Mesenchymal stem cell (in vitro differentiated cells and primary cell): ENCODE results near the gene FBXO8.
A peak's percentile ranks its signal among the peaks of the same experiment; 100 is the strongest.

Experiments
- DNase-seq: peaks from one replicate; pipeline ENCODE4 v3.0.0-alpha.2; 2013
- H2AFZ ChIP-seq: one replicate; pipeline ENCODE4 v1.6.1; 2013; ENCODE audit warnings: low read depth, mild to moderate bottlenecking, control low read depth, inconsistent platforms, low read length, moderate library complexity
- H2AK5ac ChIP-seq: 2 replicates; pipeline ENCODE4 v1.6.1; 2013; ENCODE audit warnings: low read length, moderate library complexity, mild to moderate bottlenecking, inconsistent platforms; ENCODE audit not compliant: severe bottlenecking
- H2BK120ac ChIP-seq: one replicate; pipeline ENCODE4 v1.6.1; 2013; ENCODE audit warnings: low read depth, mild to moderate bottlenecking, inconsistent platforms, low read length, moderate library complexity
- H2BK12ac ChIP-seq, 2 experiments: one replicate each; pipeline ENCODE4 v1.6.1; 2013; ENCODE audit warnings: inconsistent platforms in 2 of 2, low read length in 2 of 2, mild to moderate bottlenecking in 2 of 2, moderate library complexity in 2 of 2, control low read depth in 1 of 2
- H2BK15ac ChIP-seq: one replicate; pipeline ENCODE4 v1.6.1; 2013; ENCODE audit warnings: mild to moderate bottlenecking, low read depth, inconsistent platforms; ENCODE audit not compliant: poor library complexity, severe bottlenecking
- H2BK5ac ChIP-seq: 2 replicates; pipeline ENCODE4 v1.6.1; 2013; ENCODE audit warnings: low read depth, mild to moderate bottlenecking, low read length, control low read depth, inconsistent platforms; ENCODE audit not compliant: poor library complexity, severe bottlenecking
- H3K14ac ChIP-seq, 2 experiments: one replicate each; pipeline ENCODE4 v1.6.1; 2013; ENCODE audit warnings: inconsistent platforms in 2 of 2, low read length in 2 of 2, control low read depth in 1 of 2, mild to moderate bottlenecking in 1 of 2, moderate library complexity in 1 of 2
- H3K18ac ChIP-seq, 2 experiments: one replicate each; pipeline ENCODE4 v1.6.1; 2013; ENCODE audit warnings: inconsistent platforms in 2 of 2, low read length in 2 of 2, control low read depth in 1 of 2, low read depth in 1 of 2, mild to moderate bottlenecking in 1 of 2
- H3K23ac ChIP-seq, 2 experiments: one replicate each; pipeline ENCODE4 v1.6.1; 2013; ENCODE audit warnings: inconsistent platforms in 2 of 2, low read length in 2 of 2, mild to moderate bottlenecking in 2 of 2, moderate library complexity in 2 of 2, control low read depth in 1 of 2
- H3K27ac ChIP-seq: 2 replicates; pipeline ENCODE4 v1.5.1; 2013; ENCODE audit warnings: mild to moderate bottlenecking, moderate library complexity, low read length, control low read depth, inconsistent platforms; ENCODE audit not compliant: poor library complexity, severe bottlenecking
- H3K27me3 ChIP-seq, 2 experiments: 2 replicates each; pipeline versions ENCODE4 v1.6.1 to v1.7.0; 2013; ENCODE audit warnings: low read length in 2 of 2, mild to moderate bottlenecking in 2 of 2, moderate library complexity in 2 of 2, control low read depth in 1 of 2, inconsistent platforms in 1 of 2; ENCODE audit not compliant: control insufficient read depth in 1 of 2, insufficient read depth in 1 of 2
- H3K36me3 ChIP-seq, 2 experiments: 2 replicates each; pipeline versions ENCODE4 v1.6.1 to v1.7.0; 2013; ENCODE audit warnings: low read length in 2 of 2, control low read depth in 1 of 2, inconsistent platforms in 1 of 2, low read depth in 1 of 2, mild to moderate bottlenecking in 1 of 2; ENCODE audit not compliant: insufficient read depth in 2 of 2, control insufficient read depth in 1 of 2
- H3K4ac ChIP-seq, 2 experiments: one replicate each; pipeline ENCODE4 v1.6.1; 2013; ENCODE audit warnings: inconsistent platforms in 2 of 2, low read length in 2 of 2, mild to moderate bottlenecking in 2 of 2, moderate library complexity in 2 of 2, control low read depth in 1 of 2, low read depth in 1 of 2
- H3K4me1 ChIP-seq: 2 replicates; pipeline ENCODE4 v1.6.1; 2013; ENCODE audit warnings: low read depth, low read length, control low read depth; ENCODE audit not compliant: control insufficient read depth, insufficient read depth
- H3K4me2 ChIP-seq: 2 replicates; pipeline ENCODE4 v1.6.1; 2013; ENCODE audit warnings: low read length, mild to moderate bottlenecking, inconsistent platforms; ENCODE audit not compliant: poor library complexity, severe bottlenecking
- H3K4me3 ChIP-seq, 2 experiments: 2 replicates each; pipeline versions ENCODE4 v1.5.1 to v1.7.0; 2013; ENCODE audit warnings: low read length in 2 of 2, mild to moderate bottlenecking in 2 of 2, control low read depth in 1 of 2, low read depth in 1 of 2; ENCODE audit not compliant: insufficient read depth in 1 of 2
- H3K79me1 ChIP-seq: replicated peaks from 2 replicates; pipeline ENCODE4 v1.6.1; 2013; ENCODE audit warnings: mild to moderate bottlenecking, control low read depth, low read length, inconsistent platforms; ENCODE audit not compliant: poor library complexity, severe bottlenecking
- H3K9ac ChIP-seq: 2 replicates; pipeline ENCODE4 v1.7.0; 2013; ENCODE audit warnings: mild to moderate bottlenecking, low read length, moderate library complexity
- H3K9me3 ChIP-seq: 2 replicates; pipeline ENCODE4 v1.7.0; 2013; ENCODE audit warnings: mild to moderate bottlenecking, low read length; ENCODE audit not compliant: control insufficient read depth
- H4K8ac ChIP-seq: one replicate; pipeline ENCODE4 v1.6.1; 2013; ENCODE audit warnings: inconsistent platforms, mild to moderate bottlenecking, low read length, moderate library complexity
- H4K91ac ChIP-seq: one replicate; pipeline ENCODE4 v1.6.1; 2013; ENCODE audit warnings: mild to moderate bottlenecking, low read length, inconsistent platforms
- WGBS: methylation state at CpG from one replicate; pipeline ENCODE4 v1.1.7; 2013; ENCODE audit warnings: mixed read lengths; 5-methylcytosine and 5-hydroxymethylcytosine counted together

The FBXO8 gene

DNA sequence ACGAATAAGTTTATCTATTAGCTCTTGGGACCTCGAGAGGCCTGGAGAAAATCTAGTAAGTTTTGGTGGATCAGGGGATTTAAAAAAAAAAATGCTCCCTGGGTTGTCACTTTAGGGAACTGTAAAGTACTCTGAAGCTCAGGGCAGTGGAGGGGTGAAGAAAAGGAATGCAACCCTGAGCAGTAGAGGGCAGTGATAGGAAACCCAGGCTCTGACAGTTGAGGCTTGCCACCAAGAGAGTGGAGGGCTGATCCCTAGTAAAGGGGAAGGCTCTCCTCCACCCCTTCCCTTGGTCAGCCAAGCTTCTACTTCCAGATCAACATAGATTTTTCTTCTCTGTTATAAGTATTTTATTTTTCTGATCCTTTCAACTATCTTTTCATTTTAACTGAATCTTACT lies 73.1 kb downstream of the FBXO8 start:
- H3K79me1 ChIP-seq: no peaks in the 10 kb centered on the region
- H2BK120ac ChIP-seq: no peak overlapping the region
- H3K36me3 ChIP-seq: no peaks in the 10 kb centered on the region
- no peak overlapping the region for H3K4me2 ChIP-seq
- WGBS: 52% methylated on average over 2 of the region's 2 CpGs
- no peak overlapping the region for H3K9ac ChIP-seq
- peaks cover 22 to 38% of the 10 kb centered on the region in 2 experiments for H3K27me3 ChIP-seq
- peaks cover 10% of the 10 kb centered on the region for H3K4me1 ChIP-seq
- no peak overlapping the region for H3K23ac ChIP-seq
- H2AFZ ChIP-seq: no peak overlapping the region
- peak overlapping the region in 1 of 2 experiments; percentile 64 for H2BK12ac ChIP-seq
- no peaks in the 10 kb centered on the region for H3K9me3 ChIP-seq
- DNase-seq: no peak
- no peak overlapping the region for H3K18ac ChIP-seq
- H2BK5ac ChIP-seq: no peak overlapping the region
- no peak overlapping the region for H4K8ac ChIP-seq
- no peak overlapping the region for H3K4me3 ChIP-seq
- no peak overlapping the region for H2BK15ac ChIP-seq
- H3K27ac ChIP-seq: no peak overlapping the region
- no peak overlapping the region for H3K4ac ChIP-seq
- no peak overlapping the region for H2AK5ac ChIP-seq
- no peak overlapping the region for H4K91ac ChIP-seq
- H3K14ac ChIP-seq: no peak overlapping the region

DNA sequence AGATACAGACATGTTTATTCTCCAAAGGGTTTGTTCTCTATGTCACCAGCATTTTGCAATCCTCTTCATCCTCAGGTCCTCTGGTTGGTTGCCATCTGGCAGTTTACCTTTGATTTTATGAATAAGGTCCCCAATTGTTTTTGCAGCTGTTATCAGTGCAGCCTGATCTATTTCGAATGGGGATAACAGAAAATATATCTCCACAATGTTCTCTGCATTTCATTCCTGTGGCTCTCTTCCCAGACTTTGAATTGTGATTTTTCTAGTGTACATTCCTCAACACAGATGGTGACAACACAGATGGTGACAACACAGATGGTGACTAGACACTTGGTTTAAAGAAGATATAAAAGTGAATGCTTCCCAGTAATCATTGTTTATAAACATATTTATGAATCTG lies 74.1 kb downstream of the FBXO8 start:
- no peaks in the 10 kb centered on the region for H3K36me3 ChIP-seq

DNA sequence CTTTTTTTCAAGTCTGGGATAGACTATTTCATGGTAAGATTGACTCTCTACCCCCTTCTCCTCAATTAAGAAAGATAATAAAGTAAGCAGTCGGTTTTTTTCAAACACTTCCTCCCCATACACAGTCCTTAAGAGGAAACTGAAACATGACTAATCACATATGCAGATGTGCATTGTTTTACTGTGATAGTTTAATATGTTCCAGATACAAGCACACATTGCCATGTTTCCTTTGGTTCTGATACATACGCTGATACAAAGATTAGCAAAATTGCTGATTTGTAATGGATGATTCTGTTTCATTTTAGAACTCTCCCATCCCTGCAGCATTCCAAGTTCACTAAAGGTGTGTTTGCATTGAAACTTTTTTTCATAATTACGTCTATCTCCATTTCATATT lies 76.1 kb downstream of the FBXO8 start:
- no peak overlapping the region for H2AFZ ChIP-seq
- DNase-seq: no peak
- H3K23ac ChIP-seq: no peak overlapping the region
- H3K79me1 ChIP-seq: no peaks in the 10 kb centered on the region
- H2BK15ac ChIP-seq: no peak overlapping the region
- no peak overlapping the region for H2BK5ac ChIP-seq
- H3K14ac ChIP-seq: no peak overlapping the region
- no peak overlapping the region for H2AK5ac ChIP-seq
- H3K4me3 ChIP-seq: no peak overlapping the region
- no peak overlapping the region for H4K8ac ChIP-seq
- H3K27me3 ChIP-seq: peaks cover 4 to 10% of the 10 kb centered on the region in 2 experiments
- no peak overlapping the region for H3K18ac ChIP-seq
- peaks cover 2% of the 10 kb centered on the region for H3K4me1 ChIP-seq
- H3K36me3 ChIP-seq: no peaks in the 10 kb centered on the region
- no peak overlapping the region for H3K4ac ChIP-seq
- no peak overlapping the region for H4K91ac ChIP-seq
- no peak overlapping the region for H2BK120ac ChIP-seq
- no peak overlapping the region for H3K27ac ChIP-seq
- no peaks in the 10 kb centered on the region for H3K9me3 ChIP-seq
- no peak overlapping the region for H3K9ac ChIP-seq
- H2BK12ac ChIP-seq: no peak overlapping the region
- H3K4me2 ChIP-seq: no peak overlapping the region
- 100% methylated on average over 2 of the region's 3 CpGs for WGBS

More for the DNA sequence above, 74.1 kb downstream of the FBXO8 start:
- no peak overlapping the region for H3K23ac ChIP-seq
- no peak overlapping the region for H4K8ac ChIP-seq
- H3K4me1 ChIP-seq: peaks cover 7% of the 10 kb centered on the region
- H3K9ac ChIP-seq: no peak overlapping the region
- no peak overlapping the region for H2BK12ac ChIP-seq
- no peak overlapping the region for H2BK5ac ChIP-seq
- no peak overlapping the region for H2BK120ac ChIP-seq
- 40% methylated on average over 1 of the region's 1 CpG for WGBS
- H2AK5ac ChIP-seq: no peak overlapping the region
- no peak overlapping the region for H2BK15ac ChIP-seq
- H3K4me2 ChIP-seq: no peak overlapping the region
- no peak overlapping the region for H3K18ac ChIP-seq
- no peak overlapping the region for H3K4ac ChIP-seq
- no peaks in the 10 kb centered on the region for H3K79me1 ChIP-seq
- H3K4me3 ChIP-seq: no peak overlapping the region
- H2AFZ ChIP-seq: no peak overlapping the region
- peaks cover 16 to 28% of the 10 kb centered on the region in 2 experiments for H3K27me3 ChIP-seq
- H4K91ac ChIP-seq: no peak overlapping the region
- H3K27ac ChIP-seq: no peak overlapping the region
- H3K9me3 ChIP-seq: no peaks in the 10 kb centered on the region
- DNase-seq: no peak
- H3K14ac ChIP-seq: no peak overlapping the region

DNA sequence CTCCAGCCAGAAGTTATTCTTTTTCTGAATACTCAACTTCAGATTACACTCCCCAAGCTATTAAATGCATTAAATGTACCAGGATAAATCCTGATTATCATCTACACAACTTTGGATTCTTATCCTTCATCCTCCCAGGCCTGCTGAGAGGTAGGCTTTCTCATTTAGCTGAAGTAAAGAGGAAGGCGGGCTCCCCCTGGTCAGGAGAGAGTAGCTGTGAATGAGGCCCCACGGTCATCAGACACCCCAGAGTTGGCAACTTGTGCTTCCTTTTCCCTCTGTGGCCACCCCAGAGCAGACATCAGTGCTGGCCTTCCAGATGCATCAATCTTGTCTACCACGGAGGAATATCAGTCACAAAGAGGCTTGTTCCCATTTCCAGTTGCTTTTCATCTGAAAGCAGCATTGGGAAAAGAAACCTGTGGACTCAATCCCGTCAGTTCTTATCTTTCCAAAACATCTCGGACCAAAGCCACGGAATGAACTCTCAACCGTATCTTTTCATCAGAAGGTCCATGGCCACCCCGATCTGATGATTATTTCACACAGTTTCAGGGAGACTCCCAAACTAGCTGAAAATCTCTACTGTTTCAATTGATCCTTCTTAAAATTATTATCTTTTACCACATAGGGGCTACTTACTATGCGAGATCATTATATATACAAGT lies 79.2 kb downstream of the FBXO8 start:
- H3K36me3 ChIP-seq: no peaks in the 10 kb centered on the region
- H3K9me3 ChIP-seq: no peaks in the 10 kb centered on the region
- peak overlapping the region in 1 of 2 experiments; percentile 19 for H3K18ac ChIP-seq
- no peak overlapping the region for H3K27ac ChIP-seq
- DNase-seq: no peak
- no peak overlapping the region for H3K4me2 ChIP-seq
- no peak overlapping the region for H2BK120ac ChIP-seq
- no peak overlapping the region for H3K9ac ChIP-seq
- H3K4ac ChIP-seq: no peak overlapping the region
- no peak overlapping the region for H2BK15ac ChIP-seq
- WGBS: 79% methylated on average over 8 of the region's 9 CpGs
- no peak overlapping the region for H3K23ac ChIP-seq
- no peak overlapping the region for H4K8ac ChIP-seq
- H3K27me3 ChIP-seq: no peaks in the 10 kb centered on the region
- no peak overlapping the region for H2BK5ac ChIP-seq
- H2AFZ ChIP-seq: no peak overlapping the region
- H2BK12ac ChIP-seq: no peak overlapping the region
- no peak overlapping the region for H2AK5ac ChIP-seq
- no peaks in the 10 kb centered on the region for H3K79me1 ChIP-seq
- no peak overlapping the region for H3K14ac ChIP-seq
- H4K91ac ChIP-seq: peak overlapping the region; percentile 15
- no peak overlapping the region for H3K4me3 ChIP-seq
- H3K4me1 ChIP-seq: no peaks in the 10 kb centered on the region
